Fibroblast of upper back skin (primary cell): ENCODE results near the gene CTSE.

Experiments
- DNase-seq: peaks from one replicate; pipeline ENCODE4 v3.0.0-alpha.2; 2013

The CTSE gene

GRCh38 chr1:206049919-206050600, 26.4 kb upstream of the CTSE start:
- DNase-seq, result no peak

- no peak for DNase-seq
These were observed 25.6 kb upstream of the CTSE start for GRCh38 chr1:206049293-206049692.

GRCh38 chr1:206048582-206048981, 24.9 kb upstream of the CTSE start:
- no peak for DNase-seq

- DNase-seq, result no peak
These were observed 23.6 kb upstream of the CTSE start for GRCh38 chr1:206047271-206047670.

GRCh38 chr1:206041640-206042039, 17.9 kb upstream of the CTSE start:
- no peak for DNase-seq

GRCh38 chr1:206040328-206040727, 16.6 kb upstream of the CTSE start:
- no peak for DNase-seq

GRCh38 chr1:206039046-206039973, 15.6 kb upstream of the CTSE start:
- no peak for DNase-seq

- DNase-seq, result no peak
These were observed 13.9 kb upstream of the CTSE start for GRCh38 chr1:206037581-206037980.

GRCh38 chr1:206036663-206037455, 13.2 kb upstream of the CTSE start:
- no peak for DNase-seq

- no peak for DNase-seq
These were observed 11.3 kb upstream of the CTSE start for GRCh38 chr1:206035027-206035426.

GRCh38 chr1:206032380-206033140, 8.9 kb upstream of the CTSE start:
- DNase-seq, result no peak

- DNase-seq, result peak; percentile 69
These were observed 7.0 kb upstream of the CTSE start for GRCh38 chr1:206030714-206031113.

GRCh38 chr1:206030191-206030590, 6.5 kb upstream of the CTSE start:
- no peak for DNase-seq

GRCh38 chr1:206029484-206029883, 5.8 kb upstream of the CTSE start:
- DNase-seq, result peak; percentile 54

GRCh38 chr1:206025283-206025820, 1.7 kb upstream of the CTSE start:
- DNase-seq, result no peak

- no peak for DNase-seq
These were observed 929 bp downstream of the CTSE start for GRCh38 chr1:206022766-206023165.

GRCh38 chr1:206021626-206022365, 1.9 kb downstream of the CTSE start:
- peak; percentile 74 for DNase-seq

- DNase-seq, result no peak
These were observed 2.6 kb downstream of the CTSE start for GRCh38 chr1:206021008-206021625.

- no peak for DNase-seq
These were observed 3.2 kb downstream of the CTSE start for GRCh38 chr1:206020393-206021007.

- DNase-seq, result no peak
These were observed 8.6 kb downstream of the CTSE start for GRCh38 chr1:206015071-206015470.

GRCh38 chr1:206014601-206015000, 9.1 kb downstream of the CTSE start:
- no peak for DNase-seq
